Adrenal gland (tissue), 5 donors: ENCODE measurements around the gene TXLNB.

Experiments used
- POLR2A ChIP-seq, 2 donors: fragments of 450-650 bp; IDR thresholded peaks; one replicate each; pipeline ENCODE4 v1.6.1; 2017; ENCODE audit warnings: antibody characterized with exemption in 2 of 2, mild to moderate bottlenecking in 2 of 2, moderate library complexity in 1 of 2
- TF ChIP-seq, protein P1 (sequence below), 6 experiments: fragments of 450-650 bp in 4 of 6; fragments of 200-600 bp in 2 of 6; sonication (generic) in 1 of 6; IDR thresholded peaks; 1 replicate in 5 of 6; 2 replicates in 1 of 6; pipeline versions ENCODE4 v1.5.1 to v1.8.0; 2016 to 2021; ENCODE audit warnings: antibody characterized with exemption in 6 of 6, mild to moderate bottlenecking in 2 of 6, moderate library complexity in 1 of 6
- donor health status: DM: no; HTN: no; CAD: no.

DNA sequence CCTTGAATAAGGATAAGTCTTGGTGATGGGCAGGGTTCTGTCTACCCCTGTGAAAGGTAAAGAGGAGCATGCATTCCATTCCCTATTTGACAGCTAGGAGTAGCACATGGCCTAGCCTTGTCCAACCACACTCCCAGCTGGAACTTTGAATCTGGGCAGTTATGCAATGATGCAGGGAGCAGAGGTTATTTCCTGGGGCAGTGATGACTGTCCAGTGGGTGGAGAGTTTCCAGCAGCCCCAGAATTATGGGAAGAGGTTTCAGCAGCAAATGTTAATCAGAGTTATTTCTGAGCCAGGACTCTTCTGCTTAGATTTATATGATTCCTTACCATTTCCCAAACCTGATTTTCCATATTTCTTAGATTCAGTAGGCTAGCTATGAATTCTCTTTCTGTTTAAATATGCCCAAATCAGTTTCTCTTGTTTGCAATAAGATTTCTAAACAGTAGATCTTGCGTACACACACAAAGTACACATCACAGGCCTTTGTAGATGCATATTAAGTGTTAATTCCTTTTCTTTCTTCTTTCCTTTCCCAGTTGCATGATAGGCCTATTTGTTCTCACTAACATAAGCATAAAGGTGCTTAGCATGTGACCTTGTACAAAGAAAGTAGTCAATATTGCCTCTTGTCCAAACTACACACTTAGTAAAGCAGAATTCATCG lies 17.3 kb upstream of the TXLNB start:
- TF ChIP-seq, protein P1, sequence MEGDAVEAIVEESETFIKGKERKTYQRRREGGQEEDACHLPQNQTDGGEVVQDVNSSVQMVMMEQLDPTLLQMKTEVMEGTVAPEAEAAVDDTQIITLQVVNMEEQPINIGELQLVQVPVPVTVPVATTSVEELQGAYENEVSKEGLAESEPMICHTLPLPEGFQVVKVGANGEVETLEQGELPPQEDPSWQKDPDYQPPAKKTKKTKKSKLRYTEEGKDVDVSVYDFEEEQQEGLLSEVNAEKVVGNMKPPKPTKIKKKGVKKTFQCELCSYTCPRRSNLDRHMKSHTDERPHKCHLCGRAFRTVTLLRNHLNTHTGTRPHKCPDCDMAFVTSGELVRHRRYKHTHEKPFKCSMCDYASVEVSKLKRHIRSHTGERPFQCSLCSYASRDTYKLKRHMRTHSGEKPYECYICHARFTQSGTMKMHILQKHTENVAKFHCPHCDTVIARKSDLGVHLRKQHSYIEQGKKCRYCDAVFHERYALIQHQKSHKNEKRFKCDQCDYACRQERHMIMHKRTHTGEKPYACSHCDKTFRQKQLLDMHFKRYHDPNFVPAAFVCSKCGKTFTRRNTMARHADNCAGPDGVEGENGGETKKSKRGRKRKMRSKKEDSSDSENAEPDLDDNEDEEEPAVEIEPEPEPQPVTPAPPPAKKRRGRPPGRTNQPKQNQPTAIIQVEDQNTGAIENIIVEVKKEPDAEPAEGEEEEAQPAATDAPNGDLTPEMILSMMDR (IDR thresholded peaks at IDR 0.05): no peak
- no peak for TF ChIP-seq POLR2A (IDR thresholded peaks at IDR 0.05)
